HL-60 (cell line): ENCODE results near the gene SRPX2.

ENCODE experiments used
- DNase-seq, 2 experiments: peaks; one replicate each; pipeline ENCODE4 v3.0.0-alpha.2; 2010 to 2020; ENCODE audit warnings: low read depth in 1 of 2, low spot score in 1 of 2
- H3K27ac ChIP-seq: fragments of 250-450 bp; sonication (Bioruptor Pico); replicated peaks from 2 replicates; pipeline ENCODE4 v1.5.1; 2020; ENCODE audit warnings: mild to moderate bottlenecking, moderate library complexity
- H3K27me3 ChIP-seq: fragments of 250-450 bp; sonication (Bioruptor Pico); 2 replicates; pipeline ENCODE4 v1.5.1; 2021; ENCODE audit warnings: mild to moderate bottlenecking, moderate library complexity; ENCODE audit not compliant: insufficient read depth, poor library complexity, severe bottlenecking
- H3K4me3 ChIP-seq: replicated peaks from 2 replicates; pipeline ENCODE4 v1.5.1; 2011; ENCODE audit warnings: mild to moderate bottlenecking, control low read depth, low read length; ENCODE audit not compliant: insufficient read depth
- CTCF ChIP-seq: IDR thresholded peaks from one replicate; pipeline ENCODE4 v1.5.1; 2011; ENCODE audit warnings: low read length, control low read depth, inconsistent platforms; ENCODE audit not compliant: insufficient read depth
- GABPA ChIP-seq: IDR thresholded peaks from 2 replicates; pipeline ENCODE4 v1.6.1; 2012; ENCODE audit warnings: low read depth
- POLR2AphosphoS5 ChIP-seq: IDR thresholded peaks from 2 replicates; pipeline ENCODE4 v1.6.1; 2012; ENCODE audit warnings: low read depth
- REST ChIP-seq: IDR thresholded peaks from 2 replicates; pipeline ENCODE4 v1.6.1; 2012; ENCODE audit warnings: low read depth; ENCODE audit not compliant: insufficient replicate concordance
- SPI1 ChIP-seq: IDR thresholded peaks from 2 replicates; pipeline ENCODE4 v1.6.1; 2012; ENCODE audit warnings: low read depth, mild to moderate bottlenecking, borderline replicate concordance

The SRPX2 gene

GRCh38 chrX:100700809-100701208 lies 56.8 kb downstream of the SRPX2 start:
- no peak overlapping the region for H3K4me3 ChIP-seq
- no peak for DNase-seq
- TF ChIP-seq POLR2AphosphoS5 (no peak), GABPA (no peak), SPI1 (no peak), REST (no peak), CTCF (no peak)
- no peaks in the 10 kb centered on the region for H3K27me3 ChIP-seq
- no peak overlapping the region for H3K27ac ChIP-seq

- Histone ChIP-seq H3K4me3 (no peak overlapping the region), H3K27me3 (no peaks in the 10 kb centered on the region), H3K27ac (no peak overlapping the region)
- no peak for DNase-seq
- no peak for TF ChIP-seq GABPA
- no peak for TF ChIP-seq CTCF
- no peak for TF ChIP-seq POLR2AphosphoS5
- no peak for TF ChIP-seq SPI1
- no peak for TF ChIP-seq REST
Measured at GRCh38 chrX:100704581-100705203, 60.7 kb downstream of the SRPX2 start.

GRCh38 chrX:100710816-100711215 lies 66.8 kb downstream of the SRPX2 start:
- no peak overlapping the region for H3K4me3 ChIP-seq
- no peak for DNase-seq
- TF ChIP-seq REST (no peak), GABPA (no peak), POLR2AphosphoS5 (no peak), SPI1 (no peak), CTCF (no peak)
- no peaks in the 10 kb centered on the region for H3K27me3 ChIP-seq
- no peak overlapping the region for H3K27ac ChIP-seq
